HG02678 (cell line): ENCODE results near the gene VPS11.

Source experiments
- ATAC-seq: cut with Tn5 transposase; IDR thresholded peaks from one replicate; pipeline ENCODE4 v1.9.1; 2021; ENCODE audit warnings: mild to moderate bottlenecking, moderate library complexity; ENCODE audit not compliant: unreplicated experiment

Gene VPS11

GRCh38 chr11:119118227-119118626, 50.6 kb downstream of the VPS11 start:
- ATAC-seq, result no peak

- ATAC-seq, result no peak
These were observed 51.3 kb downstream of the VPS11 start for GRCh38 chr11:119118946-119119345.

GRCh38 chr11:119120639-119121007, 53.0 kb downstream of the VPS11 start:
- ATAC-seq, result no peak

- ATAC-seq, result peak; percentile 93
These were observed 53.6 kb downstream of the VPS11 start, which contains the start of gene HINFP for GRCh38 chr11:119121008-119121810. HINFP (plus strand) TSS chr11:119121580; CDS start chr11:119126945, 5,365 bp downstream.

- no peak for ATAC-seq
These were observed 54.1 kb downstream of the VPS11 start for GRCh38 chr11:119121811-119122124.

GRCh38 chr11:119125821-119126220, 58.2 kb downstream of the VPS11 start:
- ATAC-seq, result no peak

GRCh38 chr11:119126675-119127268, 59.2 kb downstream of the VPS11 start:
- ATAC-seq, result no peak

- ATAC-seq, result no peak
These were observed 63.0 kb downstream of the VPS11 start for GRCh38 chr11:119130662-119131061.
